HUDEP-2 (cell line): ENCODE measurements around the gene SLC25A45.

Experiments
- DNase-seq, 76 experiments: peaks; one replicate each; lab custom pipeline; 2025; ENCODE audit not compliant: unreplicated experiment in 76 of 76; lab: John Stamatoyannopoulos, UW

SLC25A45 gene, protein sequence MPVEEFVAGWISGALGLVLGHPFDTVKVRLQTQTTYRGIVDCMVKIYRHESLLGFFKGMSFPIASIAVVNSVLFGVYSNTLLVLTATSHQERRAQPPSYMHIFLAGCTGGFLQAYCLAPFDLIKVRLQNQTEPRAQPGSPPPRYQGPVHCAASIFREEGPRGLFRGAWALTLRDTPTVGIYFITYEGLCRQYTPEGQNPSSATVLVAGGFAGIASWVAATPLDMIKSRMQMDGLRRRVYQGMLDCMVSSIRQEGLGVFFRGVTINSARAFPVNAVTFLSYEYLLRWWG

DNA sequence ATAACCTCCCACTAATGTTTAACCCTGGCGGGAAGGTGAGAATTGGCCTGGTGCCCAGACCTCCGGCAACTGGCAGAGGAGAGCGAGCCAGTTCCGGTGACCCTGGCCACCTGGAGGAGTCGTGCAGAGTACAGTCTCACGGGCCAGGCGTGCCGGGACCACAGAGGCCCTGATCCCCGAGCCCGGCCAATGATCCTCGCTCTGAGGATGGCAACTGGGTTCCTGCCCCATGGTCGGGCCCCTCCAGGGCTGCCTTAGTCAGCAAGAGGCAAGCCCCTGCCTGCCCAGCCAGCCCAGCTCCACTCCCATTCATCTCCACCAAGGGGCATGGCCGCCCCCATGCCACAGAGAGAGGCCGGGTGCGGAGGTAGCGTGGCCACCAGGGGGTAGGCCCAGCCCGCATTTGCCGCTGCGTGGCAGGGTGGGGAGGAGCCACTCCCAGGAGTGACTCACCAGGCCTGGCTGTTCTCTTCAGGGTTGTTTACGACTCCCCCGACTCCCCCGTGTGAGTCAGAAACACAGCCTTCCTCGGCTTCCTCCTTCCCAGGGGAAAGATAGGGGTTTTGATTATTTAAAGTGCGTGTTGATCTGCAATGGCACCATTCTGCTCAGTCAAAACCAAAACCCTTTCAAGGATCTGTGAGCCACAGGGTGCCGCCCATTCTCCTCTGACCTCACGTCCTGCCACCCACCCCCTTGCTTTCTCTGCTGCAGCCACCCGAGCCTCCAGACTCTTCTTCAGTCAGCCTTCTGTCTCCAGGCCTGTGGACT, at the start of gene SLC25A45:
Gene SLC25A45, minus strand, starts transcription at position 614 of the 771 bp plus-strand sequence. CDS start 695 bp downstream, outside the sequence.
- DNase-seq, result peak in 73 of 76 experiments; percentile 44 to 92 (median 86)

DNA sequence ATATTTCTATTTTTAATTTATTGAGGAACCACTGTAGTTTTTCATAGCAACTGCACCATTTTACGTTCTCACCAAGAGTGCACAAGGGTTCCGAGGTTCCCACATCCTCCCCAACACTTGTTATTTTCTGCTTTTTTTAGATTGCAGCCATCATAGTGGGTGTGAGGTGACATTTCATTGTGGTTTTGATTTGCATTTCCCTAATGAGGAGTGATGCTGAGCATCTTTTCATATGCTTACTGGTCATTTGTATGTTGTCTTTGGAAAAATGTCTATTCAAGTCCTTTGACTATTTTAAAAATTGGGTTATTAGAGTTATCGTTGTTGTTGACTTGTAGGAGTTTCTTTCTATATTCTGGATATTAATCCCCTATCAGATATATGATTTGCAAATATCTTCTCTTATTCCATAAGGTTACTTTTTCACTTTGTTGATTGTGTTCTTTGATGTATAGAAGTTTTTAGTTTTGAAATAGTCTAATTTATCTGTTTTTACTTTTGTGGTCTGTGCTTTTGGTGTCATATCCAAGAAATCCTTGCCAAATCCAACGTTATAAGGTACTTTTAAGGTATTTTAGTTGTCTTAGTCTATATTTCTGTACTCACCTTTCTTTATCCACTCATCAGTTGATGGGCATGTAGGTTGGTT, 49.1 kb upstream of the SLC25A45 start:
- no peak for DNase-seq

DNA sequence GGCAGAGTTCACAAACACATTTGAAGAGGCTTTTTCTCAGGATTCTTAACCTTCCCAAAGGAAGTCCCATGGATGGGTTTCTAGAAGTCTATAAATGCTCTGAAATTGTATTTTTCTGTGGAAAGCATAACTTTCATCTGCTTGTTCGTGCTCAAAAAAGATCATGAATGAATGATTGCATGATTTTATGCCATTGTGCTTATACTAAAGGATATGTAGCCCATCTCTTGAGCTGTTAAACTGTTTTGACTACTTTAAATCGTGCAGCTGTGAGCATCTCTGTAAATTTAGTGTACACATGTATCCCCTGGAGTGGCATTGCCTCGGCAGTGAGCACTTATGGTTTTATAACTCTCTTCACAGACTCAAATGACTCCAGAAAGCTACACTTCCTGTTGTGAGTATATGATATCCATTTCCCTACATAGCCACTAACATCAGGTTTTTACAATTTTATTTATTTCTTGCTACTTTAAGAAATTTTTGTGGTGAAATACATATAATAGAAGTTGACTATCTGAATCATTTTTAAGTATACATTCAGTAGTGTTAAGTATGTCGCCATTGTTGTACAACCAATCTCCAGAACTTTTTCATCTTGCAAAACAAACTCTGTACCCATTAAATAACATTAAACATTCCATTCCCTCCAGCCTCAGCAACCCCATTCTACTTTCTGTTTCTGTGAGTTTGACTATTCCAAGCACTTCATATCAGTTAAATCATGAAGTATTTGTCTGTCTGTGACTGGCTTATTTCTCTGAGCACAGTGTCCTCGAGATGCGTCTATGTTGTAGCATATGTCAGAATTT, 48.2 kb upstream of the SLC25A45 start:
- DNase-seq, result no peak

DNA sequence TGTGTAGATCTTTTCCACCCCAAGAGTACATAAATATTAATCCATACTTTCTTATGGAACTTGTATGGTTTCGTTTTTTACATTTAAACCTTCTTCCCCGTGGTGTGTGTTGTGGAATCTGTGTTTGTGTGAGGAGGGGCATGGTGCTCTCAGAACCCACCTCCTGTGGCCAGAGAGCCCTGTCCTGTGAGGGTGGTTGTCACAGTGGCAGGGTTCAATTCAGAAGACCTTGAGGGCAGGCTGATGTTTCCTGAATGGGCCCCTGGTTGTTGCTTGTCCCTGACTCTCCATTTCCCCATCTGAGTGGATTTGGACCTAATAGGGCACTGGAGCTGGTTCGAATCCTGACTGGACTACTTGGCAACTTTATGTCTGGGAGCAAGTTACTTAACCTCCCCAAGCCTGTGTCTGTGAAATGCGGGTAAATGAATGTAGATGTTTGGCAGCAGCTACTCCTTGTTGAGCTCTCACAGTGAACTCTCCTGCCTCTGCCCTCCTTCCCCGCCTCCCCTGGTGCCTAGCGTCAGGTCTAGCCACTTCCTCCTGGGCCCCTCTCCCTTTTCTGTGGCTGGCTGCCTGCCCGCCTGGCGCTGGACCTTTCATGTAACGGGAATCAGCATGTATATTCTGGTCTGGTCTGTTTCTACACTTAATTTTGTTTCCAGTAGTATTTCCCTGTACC, 47.4 kb upstream of the SLC25A45 start:
- peak in 35 of 76 experiments; percentile 10 to 70 (median 35) for DNase-seq

DNA sequence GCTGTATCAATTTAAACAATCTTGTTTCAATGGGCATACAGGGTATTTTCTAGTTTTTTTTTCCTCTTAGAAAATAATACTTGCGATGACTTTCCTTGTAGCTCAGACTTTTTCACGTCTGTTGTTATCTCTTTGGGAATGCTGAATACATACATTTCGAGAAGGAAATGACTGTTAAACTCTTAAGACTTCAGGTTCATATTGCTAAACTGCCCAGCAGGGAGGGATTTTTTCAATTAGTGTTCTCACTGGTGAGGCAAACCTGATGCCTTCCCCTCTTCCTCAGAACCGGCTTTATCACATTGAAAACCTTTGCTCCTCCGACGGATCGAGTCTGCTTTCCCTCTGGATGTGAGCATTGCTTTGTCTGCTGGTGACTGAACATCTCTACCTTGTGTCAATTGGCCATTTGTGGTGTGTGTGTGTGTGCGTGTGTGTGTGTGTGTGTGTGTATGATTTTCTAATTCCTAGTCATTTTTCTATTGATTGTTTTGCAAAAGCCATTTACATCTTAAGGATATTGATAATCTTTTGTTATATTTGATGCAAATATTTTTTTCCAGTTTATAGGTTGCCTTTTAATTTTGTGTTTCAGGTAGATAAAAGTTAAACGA, 46.7 kb upstream of the SLC25A45 start:
- DNase-seq, result peak in 8 of 76 experiments; percentile 10 to 44 (median 24)

DNA sequence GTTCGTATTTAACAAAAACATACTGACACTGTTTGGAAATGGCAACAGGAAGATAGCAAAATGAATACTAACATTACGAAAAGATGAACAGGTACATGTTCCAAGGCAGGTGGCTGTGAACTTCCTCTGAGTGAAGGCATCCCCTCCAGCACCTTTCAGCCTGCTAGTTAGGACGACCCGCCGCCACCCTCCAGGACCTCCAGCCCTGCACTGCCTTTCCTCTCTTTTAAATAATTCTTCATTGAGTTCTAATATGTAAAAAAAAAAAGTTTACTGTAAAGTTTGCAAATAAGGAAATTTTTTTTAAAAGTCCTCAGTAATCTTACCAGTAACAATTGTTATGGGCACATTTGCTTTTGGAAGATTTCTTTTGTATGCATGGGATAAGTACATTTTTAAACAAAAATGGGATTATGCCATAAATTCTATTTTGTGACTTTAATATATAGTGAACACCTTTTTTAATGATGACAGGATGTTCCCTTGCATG, 46.2 kb upstream of the SLC25A45 start:
- peak in 1 of 76 experiments; percentile 58 for DNase-seq

DNA sequence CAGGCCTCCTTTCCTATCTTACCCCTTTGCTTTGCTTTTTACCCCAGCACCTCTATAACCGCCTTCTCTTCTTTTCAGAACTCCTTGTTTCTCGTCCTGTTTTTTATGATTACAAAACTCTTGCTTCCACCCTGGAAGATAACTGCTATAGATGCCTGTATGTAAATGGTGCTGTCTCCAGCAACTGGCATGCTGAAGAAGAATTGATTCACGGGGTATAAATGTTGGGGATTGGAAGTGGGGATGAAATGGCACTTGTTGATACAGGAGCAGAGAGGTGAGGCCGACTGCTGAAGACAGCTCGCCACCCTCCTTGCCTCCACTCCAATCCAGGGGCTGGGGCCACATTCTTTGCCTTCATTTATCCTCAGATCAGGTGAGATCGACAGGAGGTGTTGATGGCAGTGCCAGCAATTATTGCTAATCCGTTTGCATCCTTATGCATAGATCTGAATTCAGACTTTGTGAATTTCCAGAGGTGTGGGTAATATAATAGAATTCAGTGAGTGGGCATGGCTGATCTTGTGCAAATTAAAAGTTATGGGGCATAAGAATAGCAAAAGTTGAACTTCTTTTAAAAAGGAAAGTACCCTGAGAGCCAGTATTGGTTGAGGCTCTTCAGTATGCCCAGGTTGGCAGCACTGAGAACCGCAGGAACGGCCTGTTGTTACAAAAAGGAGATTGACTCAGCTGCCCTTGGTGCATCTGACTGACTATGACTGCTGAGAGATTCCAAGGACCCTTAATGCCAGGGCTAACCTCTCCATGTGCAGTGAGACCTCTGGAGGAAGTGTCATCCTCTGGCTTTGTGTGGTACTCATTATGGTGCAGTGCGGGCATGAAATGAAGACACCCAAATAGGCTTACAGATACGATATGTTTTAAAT, 45.5 kb upstream of the SLC25A45 start:
- peak in 31 of 76 experiments; percentile 8 to 71 (median 42) for DNase-seq

DNA sequence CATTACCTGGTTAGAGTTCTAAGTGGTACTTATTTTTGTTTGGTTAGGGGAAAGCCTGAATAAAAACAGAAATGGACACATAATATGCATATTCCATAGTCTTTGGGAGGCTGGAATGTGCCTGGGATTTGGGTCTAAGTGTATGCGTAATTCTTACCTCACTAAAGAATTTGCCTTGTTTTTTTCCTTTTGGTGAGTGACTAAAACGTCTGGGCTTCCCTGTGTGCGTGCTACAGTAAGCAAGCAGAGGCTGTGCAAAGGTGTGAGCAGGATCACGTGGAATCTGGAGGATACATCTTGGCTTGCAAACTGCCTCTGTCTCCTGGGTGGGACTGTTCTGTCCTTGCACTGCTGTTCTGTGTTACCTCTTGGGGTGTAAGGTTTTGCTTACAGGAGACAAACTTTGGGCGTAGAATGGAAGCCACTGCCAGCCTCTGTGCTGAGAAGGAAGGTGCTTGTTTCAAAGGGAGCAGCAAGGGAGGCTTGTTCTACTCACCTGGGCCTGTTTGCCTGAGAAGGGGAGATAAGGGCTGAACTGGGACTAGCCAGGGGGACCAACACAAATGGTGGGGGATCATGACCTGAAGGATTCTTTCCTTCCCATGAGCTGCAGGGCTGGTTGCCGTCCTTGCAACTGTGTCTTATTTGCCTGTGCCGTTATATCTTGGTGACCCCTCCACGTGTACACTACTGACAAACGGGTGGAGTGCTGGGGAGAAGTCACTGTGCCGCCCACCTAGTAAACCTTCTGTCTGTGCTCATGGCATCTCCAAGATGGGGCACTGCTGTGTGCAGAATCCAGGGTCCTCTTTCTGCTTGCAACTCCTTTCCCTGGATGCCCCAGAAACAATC, 44.6 kb upstream of the SLC25A45 start:
- peak in 61 of 76 experiments; percentile 27 to 85 (median 57) for DNase-seq

DNA sequence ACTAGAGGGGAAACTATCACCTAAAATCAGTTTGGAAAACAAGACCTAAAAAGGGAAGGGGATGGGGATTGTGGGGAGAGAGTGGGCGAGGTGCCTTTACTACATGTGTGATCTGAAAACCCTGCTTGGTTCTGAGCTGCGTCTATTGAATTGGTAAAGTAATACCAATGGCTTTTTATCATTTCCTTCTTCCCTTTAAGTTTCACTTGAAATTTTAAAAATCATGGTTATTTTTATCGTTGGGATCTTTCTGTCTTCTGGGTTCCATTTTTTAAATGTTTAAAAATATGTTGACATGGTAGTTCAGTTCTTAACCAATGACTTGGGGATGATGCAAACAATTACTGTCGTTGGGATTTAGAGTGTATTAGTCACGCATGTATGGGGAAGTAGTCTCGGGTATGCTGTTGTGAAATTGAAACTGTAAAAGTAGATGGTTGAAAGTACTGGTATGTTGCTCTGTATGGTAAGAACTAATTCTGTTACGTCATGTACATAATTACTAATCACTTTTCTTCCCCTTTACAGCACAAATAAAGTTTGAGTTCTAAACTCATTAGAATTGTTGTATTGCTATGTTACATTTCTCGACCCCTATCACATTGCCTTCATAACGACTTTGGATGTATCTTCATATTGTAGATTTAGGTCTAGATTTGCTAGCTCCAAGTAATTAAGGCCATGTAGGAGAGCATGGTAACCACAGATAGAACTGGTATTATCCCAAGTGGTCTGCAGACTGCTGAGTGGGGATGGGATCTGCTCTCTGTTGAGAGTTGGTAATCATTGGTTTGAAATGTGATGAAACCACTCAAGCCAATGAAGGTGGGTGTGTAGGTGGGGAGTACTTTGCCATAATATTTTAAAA, 43.8 kb upstream of the SLC25A45 start:
- DNase-seq, result peak in 25 of 76 experiments; percentile 13 to 68 (median 45)

DNA sequence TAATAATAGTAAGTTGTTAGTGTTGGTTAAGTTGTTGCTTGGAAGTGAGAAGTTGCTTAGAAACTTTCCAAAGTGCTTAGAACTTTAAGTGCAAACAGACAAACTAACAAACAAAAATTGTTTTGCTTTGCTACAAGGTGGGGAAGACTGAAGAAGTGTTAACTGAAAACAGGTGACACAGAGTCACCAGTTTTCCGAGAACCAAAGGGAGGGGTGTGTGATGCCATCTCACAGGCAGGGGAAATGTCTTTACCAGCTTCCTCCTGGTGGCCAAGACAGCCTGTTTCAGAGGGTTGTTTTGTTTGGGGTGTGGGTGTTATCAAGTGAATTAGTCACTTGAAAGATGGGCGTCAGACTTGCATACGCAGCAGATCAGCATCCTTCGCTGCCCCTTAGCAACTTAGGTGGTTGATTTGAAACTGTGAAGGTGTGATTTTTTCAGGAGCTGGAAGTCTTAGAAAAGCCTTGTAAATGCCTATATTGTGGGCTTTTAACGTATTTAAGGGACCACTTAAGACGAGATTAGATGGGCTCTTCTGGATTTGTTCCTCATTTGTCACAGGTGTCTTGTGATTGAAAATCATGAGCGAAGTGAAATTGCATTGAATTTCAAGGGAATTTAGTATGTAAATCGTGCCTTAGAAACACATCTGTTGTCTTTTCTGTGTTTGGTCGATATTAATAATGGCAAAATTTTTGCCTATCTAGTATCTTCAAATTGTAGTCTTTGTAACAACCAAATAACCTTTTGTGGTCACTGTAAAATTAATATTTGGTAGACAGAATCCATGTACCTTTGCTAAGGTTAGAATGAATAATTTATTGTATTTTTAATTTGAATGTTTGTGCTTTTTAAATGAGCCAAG, 42.9 kb upstream of the SLC25A45 start:
- peak in 66 of 76 experiments; percentile 29 to 86 (median 63) for DNase-seq

DNA sequence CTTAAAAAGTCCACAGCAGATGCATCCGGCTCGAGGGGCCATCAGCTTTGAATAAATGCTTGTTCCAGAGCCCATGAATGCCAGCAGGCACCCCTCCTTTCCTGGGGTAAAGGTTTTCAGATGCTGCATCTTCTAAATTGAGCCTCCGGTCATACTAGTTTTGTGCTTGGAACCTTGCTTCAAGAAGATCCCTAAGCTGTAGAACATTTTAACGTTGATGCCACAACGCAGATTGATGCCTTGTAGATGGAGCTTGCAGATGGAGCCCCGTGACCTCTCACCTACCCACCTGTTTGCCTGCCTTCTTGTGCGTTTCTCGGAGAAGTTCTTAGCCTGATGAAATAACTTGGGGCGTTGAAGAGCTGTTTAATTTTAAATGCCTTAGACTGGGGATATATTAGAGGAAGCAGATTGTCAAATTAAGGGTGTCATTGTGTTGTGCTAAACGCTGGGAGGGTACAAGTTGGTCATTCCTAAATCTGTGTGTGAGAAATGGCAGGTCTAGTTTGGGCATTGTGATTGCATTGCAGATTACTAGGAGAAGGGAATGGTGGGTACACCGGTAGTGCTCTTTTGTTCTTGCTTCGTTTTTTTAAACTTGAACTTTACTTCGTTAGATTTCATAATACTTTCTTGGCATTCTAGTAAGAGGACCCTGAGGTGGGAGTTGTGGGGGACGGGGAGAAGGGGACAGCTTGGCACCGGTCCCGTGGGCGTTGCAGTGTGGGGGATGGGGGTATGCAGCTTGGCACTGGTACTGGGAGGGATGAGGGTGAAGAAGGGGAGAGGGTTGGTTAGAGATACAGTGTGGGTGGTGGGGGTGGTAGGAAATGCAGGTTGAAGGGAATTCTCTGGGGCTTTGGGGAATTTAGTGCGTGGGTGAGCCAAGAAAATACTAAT, 42.0 kb upstream of the SLC25A45 start:
- peak in 41 of 76 experiments; percentile 16 to 72 (median 47) for DNase-seq

DNA sequence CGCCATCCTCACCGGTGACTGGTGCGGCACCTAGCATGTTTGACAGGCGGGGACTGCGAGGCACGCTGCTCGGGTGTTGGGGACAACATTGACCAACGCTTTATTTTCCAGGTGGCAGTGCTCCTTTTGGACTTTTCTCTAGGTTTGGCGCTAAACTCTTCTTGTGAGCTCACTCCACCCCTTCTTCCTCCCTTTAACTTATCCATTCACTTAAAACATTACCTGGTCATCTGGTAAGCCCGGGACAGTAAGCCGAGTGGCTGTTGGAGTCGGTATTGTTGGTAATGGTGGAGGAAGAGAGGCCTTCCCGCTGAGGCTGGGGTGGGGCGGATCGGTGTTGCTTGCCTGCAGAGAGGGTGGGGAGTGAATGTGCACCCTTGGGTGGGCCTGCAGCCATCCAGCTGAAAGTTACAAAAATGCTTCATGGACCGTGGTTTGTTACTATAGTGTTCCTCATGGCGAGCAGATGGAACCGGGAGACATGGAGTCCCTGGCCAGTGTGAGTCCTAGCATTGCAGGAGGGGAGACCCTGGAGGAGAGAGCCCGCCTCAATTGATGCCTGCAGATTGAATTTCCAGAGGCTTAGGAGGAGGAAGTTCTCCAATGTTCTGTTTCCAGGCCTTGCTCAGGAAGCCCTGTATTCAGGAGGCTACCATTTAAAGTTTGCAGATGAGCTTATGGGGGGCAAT, 41.2 kb upstream of the SLC25A45 start:
- peak in 23 of 76 experiments; percentile 4 to 66 (median 40) for DNase-seq

DNA sequence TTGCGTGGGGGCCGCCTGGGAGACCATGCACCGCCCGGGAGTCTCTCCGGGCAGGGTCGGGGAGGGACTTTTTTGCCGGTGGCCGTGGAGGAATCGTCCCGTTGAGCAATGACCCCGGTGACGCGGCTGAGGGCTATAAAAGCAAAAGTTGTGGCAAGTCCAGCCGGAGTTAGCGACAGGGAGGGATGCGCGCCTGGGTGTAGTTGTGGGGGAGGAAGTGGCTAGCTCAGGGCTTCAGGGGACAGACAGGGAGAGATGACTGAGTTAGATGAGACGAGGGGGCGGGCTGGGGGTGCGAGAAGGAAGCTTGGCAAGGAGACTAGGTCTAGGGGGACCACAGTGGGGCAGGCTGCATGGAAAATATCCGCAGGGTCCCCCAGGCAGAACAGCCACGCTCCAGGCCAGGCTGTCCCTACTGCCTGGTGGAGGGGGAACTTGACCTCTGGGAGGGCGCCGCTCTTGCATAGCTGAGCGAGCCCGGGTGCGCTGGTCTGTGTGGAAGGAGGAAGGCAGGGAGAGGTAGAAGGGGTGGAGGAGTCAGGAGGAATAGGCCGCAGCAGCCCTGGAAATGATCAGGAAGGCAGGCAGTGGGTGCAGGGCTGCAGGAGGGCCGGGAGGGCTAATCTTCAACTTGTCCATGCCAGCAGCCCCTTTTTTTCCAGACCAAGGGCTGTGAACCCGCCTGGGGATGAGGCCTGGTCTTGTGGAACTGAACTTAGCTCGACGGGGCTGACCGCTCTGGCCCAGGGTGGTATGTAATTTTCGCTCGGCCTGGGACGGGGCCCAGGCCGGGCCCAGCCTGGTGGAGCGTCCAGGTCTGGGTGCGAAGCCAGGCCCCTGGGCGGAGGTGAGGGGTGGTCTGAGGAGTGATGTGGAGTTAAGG, 40.4 kb upstream of the SLC25A45 start, which contains the start of gene NEAT1:
Gene NEAT1, plus strand, starts transcription at position 166 of the 883 bp plus-strand sequence.
- DNase-seq, result peak in 75 of 76 experiments; percentile 32 to 97 (median 86)
